HG02852 (cell line): ENCODE data around the gene MUC20.
"Not testable (repeated sequence)": the region's sequence is repeated elsewhere in the genome, so short reads cannot be mapped to it uniquely, and the experiment has no call there.

ENCODE experiments used
- ATAC-seq: cut with Tn5 transposase; IDR thresholded peaks from one replicate; pipeline ENCODE4 v1.9.1; 2021; ENCODE audit warnings: mild to moderate bottlenecking, moderate library complexity; ENCODE audit not compliant: unreplicated experiment

The MUC20 gene

DNA sequence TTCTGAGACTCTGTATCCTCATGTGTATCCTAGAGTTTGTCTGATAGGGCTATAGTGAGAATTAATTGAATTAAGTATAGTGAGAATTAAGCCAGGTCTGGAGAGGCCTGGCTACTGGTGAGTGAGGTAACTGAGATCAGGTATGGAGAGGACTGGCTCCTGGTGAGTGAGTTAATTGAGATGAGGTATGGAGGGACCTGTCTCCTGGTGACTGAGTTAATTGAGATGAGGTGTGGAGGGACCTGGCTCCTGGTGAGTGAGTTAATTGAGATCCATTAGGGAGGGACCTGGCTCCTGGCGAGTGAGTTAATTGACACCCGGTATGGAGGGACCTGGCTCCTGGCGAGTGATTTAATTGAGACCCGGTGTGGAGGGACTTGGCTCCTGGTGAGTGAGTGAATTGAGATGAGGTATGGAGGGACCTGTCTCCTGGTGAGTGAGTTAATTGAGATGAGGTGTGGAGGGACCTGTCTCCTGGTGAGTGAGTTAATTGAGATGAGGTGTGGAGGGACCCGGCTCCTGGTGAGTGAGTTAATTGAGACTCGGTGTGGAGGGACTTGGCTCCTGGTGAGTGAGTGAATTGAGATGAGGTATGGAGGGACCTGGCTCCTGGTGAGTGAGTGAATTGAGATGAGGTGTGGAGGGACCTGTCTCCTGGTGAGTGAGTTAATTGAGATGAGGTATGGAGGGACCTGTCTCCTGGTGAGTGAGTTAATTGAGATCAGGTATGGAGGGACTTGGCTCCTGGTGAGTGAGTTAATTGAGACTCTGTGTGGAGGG is 10.5 kb upstream of the MUC20 start:
- not testable (repeated sequence) for ATAC-seq

- ATAC-seq = not testable (repeated sequence)
Observed at GRCh38 chr3:195711091-195711812, 9.5 kb upstream of the MUC20 start.

DNA sequence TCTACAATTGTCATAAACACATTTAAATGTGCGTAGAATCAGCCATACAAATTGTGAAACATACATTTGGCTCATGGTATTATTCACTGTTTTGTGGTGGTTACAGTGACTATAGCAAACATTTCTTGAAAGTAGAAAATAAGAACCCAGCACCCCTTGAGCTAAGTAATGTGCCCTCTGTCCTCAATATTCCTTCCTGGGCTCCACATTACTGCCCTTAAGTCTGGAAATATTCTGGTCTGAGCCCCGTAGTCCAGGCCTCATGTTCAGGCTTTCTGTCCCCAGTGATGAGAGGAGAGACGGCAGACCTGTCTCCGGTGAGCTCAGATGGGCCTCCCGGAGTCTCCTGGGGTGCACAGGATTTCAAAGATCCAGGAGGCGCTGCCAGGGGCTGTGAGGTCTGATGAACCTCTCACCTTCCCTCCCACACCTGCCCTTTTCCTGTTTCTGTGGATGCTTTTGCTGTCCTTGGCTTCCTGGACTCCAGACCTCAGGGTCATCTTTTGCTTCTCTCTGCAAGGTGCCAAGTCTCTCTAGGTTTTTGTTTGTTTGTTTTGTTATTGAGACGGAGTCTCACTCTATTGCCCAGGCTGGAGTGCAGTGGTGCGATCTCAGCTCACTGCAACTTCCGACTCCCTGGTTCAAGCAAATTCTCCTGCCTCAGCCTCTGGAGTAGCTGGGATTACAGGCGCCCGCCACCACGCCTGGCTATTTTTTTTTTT is 8.8 kb upstream of the MUC20 start:
- no peak for ATAC-seq

DNA sequence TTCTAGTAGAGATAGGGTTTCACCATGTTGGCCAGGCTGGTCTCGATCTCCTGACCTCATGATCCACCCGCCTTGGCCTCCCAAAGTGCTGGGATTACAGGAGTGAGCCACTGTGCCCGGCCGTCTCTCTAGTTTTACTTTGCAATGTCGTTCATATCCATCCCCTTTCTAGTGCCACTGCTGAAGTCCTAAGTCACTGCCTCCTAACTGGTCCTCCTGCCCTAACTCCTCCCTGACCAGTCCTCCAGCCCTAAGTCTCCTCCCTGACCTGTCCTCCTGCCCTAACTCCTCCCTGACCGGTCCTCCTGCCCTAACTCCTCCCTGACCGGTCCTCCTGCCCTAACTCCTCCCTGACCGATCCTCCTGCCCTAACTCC is 8.3 kb upstream of the MUC20 start:
- ATAC-seq = not testable (repeated sequence)

DNA sequence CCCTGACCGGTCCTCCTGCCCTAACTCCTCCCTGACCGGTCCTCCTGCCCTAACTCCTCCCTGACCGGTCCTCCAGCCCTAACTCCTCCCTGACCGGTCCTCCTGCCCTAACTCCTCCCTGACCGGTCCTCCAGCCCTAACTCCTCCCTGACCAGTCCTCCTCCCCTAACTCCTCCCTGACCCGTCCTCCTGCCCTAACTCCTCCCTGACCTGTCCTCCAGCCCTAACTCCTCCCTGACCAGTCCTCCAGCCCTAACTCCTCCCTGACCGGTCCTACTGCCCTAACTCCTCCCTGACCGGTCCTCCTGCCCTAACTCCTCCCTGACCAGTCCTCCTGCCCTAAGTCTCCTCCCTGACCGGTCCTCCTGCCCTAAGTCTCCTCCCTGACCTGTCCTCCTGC is 7.6 kb upstream of the MUC20 start:
- not testable (repeated sequence) for ATAC-seq

DNA sequence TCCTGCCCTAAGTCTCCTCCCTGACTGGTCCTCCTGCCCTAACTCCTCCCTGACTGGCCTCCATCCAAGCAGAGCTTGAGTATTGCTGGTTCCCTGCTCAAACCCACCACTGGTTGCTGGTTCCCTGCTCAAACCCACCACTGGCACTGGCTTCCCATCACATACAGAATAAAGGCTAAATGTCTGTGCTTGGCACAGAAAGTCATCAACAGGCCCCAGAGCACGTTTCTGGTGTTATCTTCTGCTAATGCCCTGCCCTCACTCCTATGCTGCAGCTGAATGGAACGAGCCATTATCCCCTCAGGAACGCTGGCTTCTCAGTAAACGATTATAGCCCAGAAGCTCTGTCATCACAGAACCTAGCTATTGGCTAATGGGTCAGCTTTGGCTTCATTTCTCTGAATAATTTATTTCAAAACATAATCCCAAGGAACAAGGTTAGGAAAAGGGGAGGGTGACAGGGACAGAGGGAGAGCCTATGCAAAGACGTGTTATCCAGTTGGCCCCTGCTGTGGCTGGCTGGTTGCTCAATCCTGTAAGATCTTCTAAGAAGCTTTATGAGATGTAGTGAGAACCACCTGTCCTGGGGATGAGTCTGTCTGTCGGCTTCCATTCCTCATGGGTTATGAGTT is 6.3 kb upstream of the MUC20 start:
- ATAC-seq = no peak

DNA sequence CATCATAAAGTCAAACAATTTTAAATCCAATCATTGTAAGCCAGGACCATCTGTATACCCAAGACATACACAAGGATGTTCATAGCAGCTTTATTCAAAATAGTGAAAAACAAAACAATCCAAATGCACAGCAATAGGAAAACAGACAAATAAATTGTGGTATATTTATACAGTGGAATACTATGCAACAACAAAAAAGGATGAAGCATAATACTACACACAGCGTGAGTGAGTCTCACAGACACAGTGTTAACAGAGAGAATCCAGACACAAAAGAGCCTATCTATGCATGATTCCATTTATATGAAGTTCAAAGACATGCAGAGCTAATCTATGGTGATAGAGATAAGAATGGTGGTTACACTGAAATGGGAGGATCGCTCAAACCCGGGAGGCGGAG is 5.6 kb upstream of the MUC20 start:
- ATAC-seq = no peak

DNA sequence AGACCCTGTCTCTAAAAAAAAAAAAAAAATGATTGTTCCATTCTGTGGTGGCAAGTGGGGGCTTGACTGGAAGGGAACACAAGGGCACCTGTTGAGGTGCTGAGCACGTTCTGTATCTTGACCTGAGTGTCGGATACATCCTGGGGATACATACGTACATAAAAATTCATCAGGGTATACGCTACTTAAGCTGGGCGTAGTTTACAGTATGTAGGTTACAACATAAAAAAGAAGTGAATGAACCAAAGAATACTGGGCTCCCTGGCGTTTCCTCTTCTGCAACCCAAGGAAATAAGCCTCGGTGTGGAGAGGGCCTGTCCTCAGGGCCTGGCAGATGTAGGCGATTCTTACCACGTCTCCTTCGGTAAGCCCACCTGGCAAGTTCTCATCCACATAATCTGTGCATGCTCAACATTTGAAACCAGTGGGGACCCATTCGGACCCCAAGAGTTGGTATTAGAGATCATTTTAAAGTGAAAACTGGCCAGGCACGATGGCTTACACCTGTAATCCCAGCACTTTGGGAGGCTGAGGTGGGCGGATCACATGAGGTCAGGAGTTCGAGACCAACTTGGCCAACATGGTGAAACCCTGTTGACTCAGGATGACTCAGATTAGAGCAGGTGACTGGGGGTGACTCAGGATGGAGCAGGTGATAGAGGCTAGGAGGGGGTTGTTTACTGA is 5.1 kb upstream of the MUC20 start:
- ATAC-seq = no peak

- no peak for ATAC-seq
Observed at GRCh38 chr3:195717416-195717815, 3.4 kb upstream of the MUC20 start.

DNA sequence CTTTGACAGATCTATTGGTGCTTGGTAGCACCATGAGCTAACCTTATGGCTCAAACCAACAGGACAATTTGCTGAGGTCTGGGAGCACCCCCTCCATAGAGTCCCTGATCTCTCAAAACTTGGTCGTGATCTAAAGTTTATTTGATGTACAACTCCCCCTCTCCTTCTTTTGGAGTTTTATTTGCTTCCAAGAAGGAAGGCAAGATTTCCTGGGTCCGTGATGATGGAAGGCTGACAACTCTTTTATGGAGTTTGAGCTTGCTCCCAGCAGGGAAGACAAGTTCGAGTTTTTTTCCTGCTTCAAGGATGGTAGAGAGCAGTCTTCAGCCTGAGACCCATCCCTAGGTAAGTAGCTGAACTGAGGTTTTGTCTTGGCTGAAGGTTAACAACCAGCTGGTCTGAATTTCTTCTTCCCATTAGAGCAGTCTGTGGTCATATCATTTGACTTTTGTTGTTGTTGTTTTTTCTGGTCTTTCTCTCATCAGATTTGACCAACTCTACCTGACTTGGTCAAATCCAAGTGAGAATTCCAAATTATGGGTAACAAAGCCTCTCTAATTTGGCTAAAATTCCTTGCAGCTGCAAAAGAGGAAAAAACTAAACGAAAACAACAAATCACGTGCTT is 2.8 kb upstream of the MUC20 start:
- ATAC-seq = no peak

GRCh38 chr3:195718477-195718984 is 2.2 kb upstream of the MUC20 start:
- no peak for ATAC-seq

DNA sequence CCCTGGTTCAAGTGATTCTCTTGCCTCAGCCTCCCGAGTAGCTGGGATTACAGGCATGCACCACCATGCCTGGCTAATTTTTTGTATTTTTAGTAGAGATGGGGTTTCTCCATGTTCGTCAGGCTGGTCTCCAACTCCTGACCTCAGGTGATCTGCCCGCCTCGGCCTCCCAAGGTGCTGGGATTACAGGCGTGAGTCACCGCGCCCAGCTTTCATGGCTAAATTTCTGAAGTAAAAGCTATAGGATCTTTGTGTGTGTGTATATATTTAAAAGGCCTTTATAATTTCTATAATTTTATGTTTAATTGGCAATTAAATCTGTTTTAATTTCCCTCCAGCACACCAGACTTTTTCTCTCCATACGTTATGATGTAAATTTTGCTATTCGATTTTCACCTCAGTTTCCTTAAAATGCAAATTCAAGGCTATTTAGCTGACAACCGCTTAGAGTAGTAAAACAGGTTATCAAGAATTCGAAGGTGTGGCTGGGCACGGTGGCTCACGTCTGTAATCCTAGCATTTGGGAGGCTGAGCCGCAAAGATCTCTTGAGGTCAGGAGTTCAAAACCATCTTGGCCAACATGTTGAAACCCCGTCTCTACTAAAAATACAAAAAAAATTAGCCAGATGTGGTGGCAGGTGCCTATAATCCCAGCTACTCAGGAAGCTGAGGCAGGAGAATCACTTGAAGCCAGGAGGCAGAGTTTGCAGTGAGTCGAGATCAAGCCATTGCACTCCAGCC is 1.1 kb upstream of the MUC20 start:
- not testable (repeated sequence) for ATAC-seq

GRCh38 chr3:195722139-195722995 is 1.6 kb downstream of the MUC20 start:
- ATAC-seq = not testable (repeated sequence)

DNA sequence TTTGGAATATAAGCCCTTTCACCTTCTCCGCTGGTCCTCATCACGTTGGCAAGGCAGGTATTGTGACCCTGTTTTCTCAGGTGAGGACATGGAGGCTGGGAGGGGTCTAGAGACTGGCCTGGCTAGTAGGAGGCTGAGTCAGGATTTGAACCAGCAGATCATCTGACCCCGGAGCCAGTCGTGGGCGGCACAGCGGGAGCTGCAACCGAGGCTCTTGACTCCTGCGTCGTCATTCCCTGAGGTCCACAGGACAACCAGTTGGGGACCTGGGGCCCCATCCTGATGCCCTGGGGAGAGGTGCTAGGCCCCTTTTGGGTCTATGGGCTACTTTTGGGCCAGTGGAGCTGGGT is 2.2 kb downstream of the MUC20 start:
- ATAC-seq = not testable (repeated sequence)

- not testable (repeated sequence) for ATAC-seq
Observed at GRCh38 chr3:195724363-195724762, 3.6 kb downstream of the MUC20 start.

GRCh38 chr3:195725916-195726740 is 5.3 kb downstream of the MUC20 start:
- ATAC-seq = not testable (repeated sequence)

GRCh38 chr3:195727606-195728195 is 6.9 kb downstream of the MUC20 start:
- ATAC-seq = no peak
